Measurements from ENCODE around the gene IRGC.

IRGC gene

GRCh38 chr19:43691755-43692154 is 24.1 kb upstream of the IRGC start:
- no peak overlapping the region for H3K4me3 ChIP-seq
- no peak for DNase-seq (ENCODE audit: low spot score)
- TF ChIP-seq CTCF (IDR thresholded peaks at IDR 0.05): no peak
- H3K27ac ChIP-seq: no peak overlapping the region

GRCh38 chr19:43692385-43692784 is 23.5 kb upstream of the IRGC start:
- no peak overlapping the region for H3K27ac ChIP-seq
- no peak overlapping the region for H3K4me3 ChIP-seq

GRCh38 chr19:43692877-43693276 is 23.0 kb upstream of the IRGC start:
- no peak for TF ChIP-seq CTCF (IDR thresholded peaks at IDR 0.05)
- Histone ChIP-seq H3K27ac (no peak overlapping the region), H3K4me3 (no peak overlapping the region)
- no peak for DNase-seq (ENCODE audit: low spot score)

More at GRCh38 chr19:43692385-43692784, 23.5 kb upstream of the IRGC start:
- DNase-seq (ENCODE audit: low spot score): no peak
- TF ChIP-seq CTCF (IDR thresholded peaks at IDR 0.05): no peak

- no peak for DNase-seq (ENCODE audit: low spot score)
- Histone ChIP-seq H3K4me3 (no peak overlapping the region), H3K27ac (no peak overlapping the region)
- no peak for TF ChIP-seq CTCF (IDR thresholded peaks at IDR 0.05)
These were observed 21.3 kb upstream of the IRGC start for GRCh38 chr19:43694553-43694952.

GRCh38 chr19:43695985-43696704 is 19.7 kb upstream of the IRGC start:
- Histone ChIP-seq H3K27ac (no peak overlapping the region), H3K4me3 (no peak overlapping the region)
- TF ChIP-seq CTCF (IDR thresholded peaks at IDR 0.05): no peak
- no peak for DNase-seq (ENCODE audit: low spot score)

- DNase-seq (ENCODE audit: low spot score): no peak
- Histone ChIP-seq H3K4me3 (no peak overlapping the region), H3K27ac (no peak overlapping the region)
- TF ChIP-seq CTCF (IDR thresholded peaks at IDR 0.05): no peak
These were observed 18.6 kb upstream of the IRGC start for GRCh38 chr19:43697295-43697694.

All from coronary artery (tissue), 2 donors.